MM.1S (cell line): ENCODE measurements around the gene DIP2B.

ENCODE experiments used
- EZH2 ChIP-seq: fragments of 300-600 bp; sonication (generic); optimal IDR thresholded peaks from 2 replicates; pipeline ENCODE3; 2017; ENCODE audit warnings: low read depth, mild to moderate bottlenecking, antibody characterized with exemption, low read length, mixed read lengths
- EZH2phosphoT487 ChIP-seq: fragments of 300-600 bp; sonication (generic); IDR thresholded peaks from 2 replicates; pipeline ENCODE4 v1.6.1; 2018; ENCODE audit warnings: antibody characterized with exemption, low read length
- TF ChIP-seq, protein P1 (sequence below): fragments of 300-600 bp; sonication (generic); IDR thresholded peaks from 2 replicates; pipeline ENCODE4 v1.5.1; 2016; ENCODE audit warnings: antibody characterized with exemption, low read length, mixed read lengths

DNA sequence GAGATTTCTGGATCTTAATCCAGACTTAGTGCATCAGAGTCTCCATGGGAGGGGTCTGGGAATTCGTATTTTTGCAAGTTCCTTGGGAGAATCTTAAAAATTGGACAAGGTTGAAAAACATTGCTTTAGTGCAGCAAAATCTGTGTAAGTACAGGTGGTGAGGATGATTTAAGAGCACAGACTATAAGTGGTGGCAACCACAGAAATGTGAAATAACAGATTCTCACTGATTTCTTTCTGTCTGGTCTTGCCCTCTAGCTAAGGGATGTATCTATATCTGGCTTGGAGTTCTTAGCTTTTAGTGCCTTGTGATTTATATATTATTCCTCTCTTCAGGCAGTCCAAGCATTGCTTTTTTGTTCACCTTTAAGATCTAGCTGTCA is 116.2 kb downstream of the DIP2B start:
- TF ChIP-seq EZH2phosphoT487 (no peak), EZH2 (no peak)
- TF ChIP-seq, protein P1, sequence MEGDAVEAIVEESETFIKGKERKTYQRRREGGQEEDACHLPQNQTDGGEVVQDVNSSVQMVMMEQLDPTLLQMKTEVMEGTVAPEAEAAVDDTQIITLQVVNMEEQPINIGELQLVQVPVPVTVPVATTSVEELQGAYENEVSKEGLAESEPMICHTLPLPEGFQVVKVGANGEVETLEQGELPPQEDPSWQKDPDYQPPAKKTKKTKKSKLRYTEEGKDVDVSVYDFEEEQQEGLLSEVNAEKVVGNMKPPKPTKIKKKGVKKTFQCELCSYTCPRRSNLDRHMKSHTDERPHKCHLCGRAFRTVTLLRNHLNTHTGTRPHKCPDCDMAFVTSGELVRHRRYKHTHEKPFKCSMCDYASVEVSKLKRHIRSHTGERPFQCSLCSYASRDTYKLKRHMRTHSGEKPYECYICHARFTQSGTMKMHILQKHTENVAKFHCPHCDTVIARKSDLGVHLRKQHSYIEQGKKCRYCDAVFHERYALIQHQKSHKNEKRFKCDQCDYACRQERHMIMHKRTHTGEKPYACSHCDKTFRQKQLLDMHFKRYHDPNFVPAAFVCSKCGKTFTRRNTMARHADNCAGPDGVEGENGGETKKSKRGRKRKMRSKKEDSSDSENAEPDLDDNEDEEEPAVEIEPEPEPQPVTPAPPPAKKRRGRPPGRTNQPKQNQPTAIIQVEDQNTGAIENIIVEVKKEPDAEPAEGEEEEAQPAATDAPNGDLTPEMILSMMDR, result no peak
